Measurements from ENCODE around the gene KIF17.
"Not testable (repeated sequence)": the region's sequence is repeated elsewhere in the genome, so short reads cannot be mapped to it uniquely, and the experiment has no call there.

The KIF17 gene

GRCh38 chr1:20691872-20692271 is 25.9 kb downstream of the KIF17 start:
- DNase-seq (ENCODE audit: low read depth in 4 of 4, low spot score in 1 of 4) = no peak

GRCh38 chr1:20689645-20690056 is 28.2 kb downstream of the KIF17 start:
- no peak for DNase-seq (ENCODE audit: low read depth in 4 of 4, low spot score in 1 of 4)

DNA sequence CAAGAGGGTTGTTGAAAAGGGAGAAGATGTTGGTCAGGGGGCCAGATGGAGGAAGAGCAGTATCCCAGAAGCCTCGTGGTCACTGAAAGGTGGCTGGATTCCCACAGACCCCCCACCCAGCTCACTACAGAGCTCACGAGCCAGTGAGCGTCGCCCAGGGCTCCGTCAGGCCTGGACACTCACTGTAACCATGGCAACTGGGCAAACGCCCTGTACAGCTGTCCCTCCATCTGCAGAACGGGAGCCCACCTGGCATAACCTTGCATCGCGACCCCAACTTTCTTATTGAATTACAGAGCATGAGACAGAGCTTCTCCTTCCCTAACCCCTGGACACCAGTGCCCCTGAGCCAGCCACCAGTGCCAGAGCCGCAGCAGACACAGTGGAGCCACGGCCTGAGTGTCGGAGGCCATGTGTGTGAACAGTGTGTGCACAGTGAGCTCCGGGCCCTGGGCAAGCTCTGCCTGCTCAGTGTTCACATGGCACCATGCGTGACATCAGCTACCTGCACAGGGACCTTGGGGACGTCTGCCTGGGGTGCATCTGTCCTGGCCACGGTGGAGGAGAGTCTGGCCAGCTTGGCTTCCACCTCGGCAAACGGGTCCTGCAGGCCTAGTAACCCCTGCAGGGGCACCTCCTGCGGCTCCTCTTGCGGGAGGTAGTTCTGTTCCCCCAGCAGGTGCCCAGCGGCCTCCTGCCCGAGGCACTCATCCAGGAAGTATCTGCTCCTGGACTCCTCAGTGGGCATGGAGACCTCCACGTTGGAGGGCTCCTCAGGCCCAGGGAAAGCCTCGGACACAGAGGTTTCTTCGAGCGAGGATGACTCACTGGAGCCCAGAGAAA is 30.7 kb downstream of the KIF17 start:
- DNase-seq (ENCODE audit: low read depth in 4 of 4, low spot score in 1 of 4) = no peak

- no peak for DNase-seq (ENCODE audit: low read depth in 4 of 4, low spot score in 1 of 4)
Observed at GRCh38 chr1:20685741-20686140, 32.1 kb downstream of the KIF17 start.

GRCh38 chr1:20685099-20685662 is 32.6 kb downstream of the KIF17 start:
- DNase-seq (ENCODE audit: low read depth in 4 of 4, low spot score in 1 of 4) = no peak

DNA sequence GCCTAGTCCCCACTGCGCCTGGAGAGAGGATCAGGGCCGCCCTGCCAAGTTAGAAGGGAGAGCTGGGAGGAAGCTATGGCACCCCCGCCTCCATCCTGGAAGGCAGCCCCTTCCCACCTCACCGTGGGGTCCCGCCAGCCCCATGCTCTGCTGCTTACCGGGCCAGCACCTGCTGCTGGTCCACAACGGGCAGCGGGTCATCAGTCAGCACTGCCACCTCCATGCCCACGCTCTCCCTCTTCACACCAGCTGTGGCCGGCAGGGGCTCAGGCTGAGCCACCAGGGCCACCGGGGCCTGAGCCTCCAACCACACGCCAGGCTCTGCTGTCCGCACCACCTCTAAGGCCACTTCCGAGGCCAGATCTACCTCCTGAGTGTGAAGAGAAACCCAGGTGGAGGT is 33.2 kb downstream of the KIF17 start:
- no peak for DNase-seq (ENCODE audit: low read depth in 4 of 4, low spot score in 1 of 4)

DNA sequence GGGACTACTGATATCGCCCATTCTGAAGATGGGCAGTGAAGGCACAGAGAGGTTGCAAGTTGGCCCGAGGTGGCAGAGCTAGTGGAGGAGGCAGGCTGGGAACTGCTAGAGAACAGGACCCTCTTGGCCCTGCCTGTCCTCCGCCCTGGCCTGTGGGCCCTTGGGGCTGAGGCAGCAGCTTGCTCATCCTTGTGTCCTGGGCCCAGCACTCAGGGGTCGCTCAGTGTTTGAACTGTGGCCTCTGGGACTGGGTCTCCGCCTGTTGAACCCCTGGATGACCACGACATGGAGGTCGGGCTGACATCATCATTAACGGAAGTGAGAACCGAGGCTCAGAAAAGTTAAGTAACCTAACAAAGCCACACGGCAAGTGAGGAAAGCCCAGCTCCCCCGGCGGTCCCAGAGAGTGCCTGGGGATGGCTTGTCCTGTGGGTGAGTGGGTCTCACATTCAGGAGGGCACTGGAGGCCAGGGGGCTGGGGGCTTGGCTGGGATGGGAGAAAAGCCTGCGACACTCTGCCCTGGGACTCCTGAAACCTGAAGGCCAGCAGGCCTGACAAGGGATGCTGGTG is 33.7 kb downstream of the KIF17 start:
- no peak for DNase-seq (ENCODE audit: low read depth in 4 of 4, low spot score in 1 of 4)

- DNase-seq (ENCODE audit: low read depth in 4 of 4, low spot score in 1 of 4) = no peak
Observed at GRCh38 chr1:20683614-20684013, 34.2 kb downstream of the KIF17 start.

GRCh38 chr1:20682571-20683236 is 35.1 kb downstream of the KIF17 start:
- DNase-seq (ENCODE audit: low read depth in 4 of 4, low spot score in 1 of 4) = no peak

DNA sequence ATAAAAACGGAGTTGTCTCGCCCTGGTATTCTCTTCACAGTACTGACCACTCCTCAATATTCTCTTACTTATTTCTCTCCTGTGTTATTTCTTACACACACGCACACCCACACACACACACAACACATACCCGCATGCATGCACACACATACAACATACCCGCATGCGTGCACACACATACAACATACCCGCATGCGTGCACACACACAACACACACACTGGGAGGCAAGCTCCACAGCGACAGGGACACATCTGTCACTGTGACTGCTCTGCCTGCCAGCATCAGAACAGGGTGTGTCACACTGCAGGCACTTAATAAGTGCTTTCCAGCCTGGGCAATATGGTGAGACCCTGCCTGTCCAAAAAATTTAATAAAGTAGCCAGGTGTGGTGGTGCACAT is 35.8 kb downstream of the KIF17 start:
- no peak for DNase-seq (ENCODE audit: low read depth in 4 of 4, low spot score in 1 of 4)

DNA sequence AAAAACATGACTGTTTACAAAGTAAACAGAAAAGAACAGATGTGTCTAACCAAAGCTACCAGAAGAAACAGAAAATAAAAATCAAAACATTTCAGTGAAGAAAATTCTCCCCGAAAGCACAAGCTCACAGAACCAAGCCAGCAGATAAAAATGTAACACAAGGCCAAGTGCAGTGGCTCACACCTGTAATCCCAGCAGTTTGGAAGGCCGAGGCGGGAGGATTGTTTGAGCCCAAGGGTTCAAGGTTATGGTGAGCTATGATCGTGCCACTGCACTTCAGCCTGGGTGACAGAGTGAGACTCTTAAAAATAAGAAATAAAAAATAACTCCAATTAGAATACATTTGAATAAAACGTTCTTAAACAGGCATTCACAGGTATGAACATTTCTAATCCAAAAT is 37.5 kb downstream of the KIF17 start:
- DNase-seq (ENCODE audit: low read depth in 4 of 4, low spot score in 1 of 4) = no peak

DNA sequence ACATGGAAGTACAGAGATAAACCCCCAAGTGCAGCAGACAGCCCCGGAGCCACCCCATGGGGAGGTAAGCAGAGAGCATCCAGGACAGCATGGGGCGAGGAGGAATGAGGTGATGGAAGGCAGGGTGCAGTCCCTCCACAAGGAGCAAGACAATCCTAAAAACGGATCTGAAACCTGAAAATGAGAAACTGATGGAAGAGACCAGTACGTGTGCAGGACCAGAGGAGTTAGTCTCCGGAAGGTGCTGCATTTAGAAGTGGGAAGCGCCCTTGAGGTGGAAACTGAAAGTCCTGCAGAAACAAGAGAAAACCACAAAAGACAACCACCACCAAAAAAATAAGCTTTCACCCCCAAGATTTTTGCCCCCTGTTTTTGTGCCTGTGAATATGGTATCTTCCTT is 39.2 kb downstream of the KIF17 start:
- DNase-seq (ENCODE audit: low read depth in 4 of 4, low spot score in 1 of 4) = no peak

DNA sequence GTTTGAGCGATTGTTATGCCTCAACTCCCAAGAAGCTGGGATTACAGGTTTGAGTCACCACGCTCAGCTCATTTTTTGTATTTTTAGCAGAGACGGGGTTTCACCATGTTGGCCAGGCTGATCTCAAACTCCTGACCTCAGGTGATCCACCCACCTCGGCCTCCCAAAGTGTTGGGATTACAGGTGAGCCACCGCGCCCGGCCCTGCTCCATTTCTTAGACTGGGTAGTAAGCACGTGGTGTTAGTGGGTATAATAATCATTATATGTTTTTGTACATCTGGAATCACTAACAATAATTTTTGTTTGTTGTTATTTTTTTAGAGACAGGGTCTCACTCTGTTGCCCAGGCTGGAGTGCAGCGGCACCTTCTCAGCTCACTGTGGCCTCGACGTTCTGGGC is 44.2 kb downstream of the KIF17 start:
- DNase-seq (ENCODE audit: low read depth in 4 of 4, low spot score in 1 of 4) = not testable (repeated sequence)

DNA sequence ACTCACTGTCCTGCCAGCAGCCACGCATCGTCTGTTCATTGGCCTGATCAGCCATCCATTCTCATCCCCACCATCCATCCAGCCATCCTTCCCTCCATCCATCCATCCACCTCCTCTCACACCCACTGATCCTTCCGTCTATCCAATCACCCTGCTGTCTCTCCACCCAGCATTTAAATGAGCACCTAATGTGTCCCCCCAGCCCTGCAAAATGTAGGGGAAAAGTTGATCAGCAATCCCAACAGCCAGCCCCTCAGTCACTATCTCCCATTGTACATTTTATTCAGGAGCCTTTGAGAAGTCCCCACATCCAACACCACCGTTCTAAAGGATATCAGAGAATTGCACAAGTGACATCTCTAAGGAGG is 45.6 kb downstream of the KIF17 start:
- no peak for DNase-seq (ENCODE audit: low read depth in 4 of 4, low spot score in 1 of 4)

DNA sequence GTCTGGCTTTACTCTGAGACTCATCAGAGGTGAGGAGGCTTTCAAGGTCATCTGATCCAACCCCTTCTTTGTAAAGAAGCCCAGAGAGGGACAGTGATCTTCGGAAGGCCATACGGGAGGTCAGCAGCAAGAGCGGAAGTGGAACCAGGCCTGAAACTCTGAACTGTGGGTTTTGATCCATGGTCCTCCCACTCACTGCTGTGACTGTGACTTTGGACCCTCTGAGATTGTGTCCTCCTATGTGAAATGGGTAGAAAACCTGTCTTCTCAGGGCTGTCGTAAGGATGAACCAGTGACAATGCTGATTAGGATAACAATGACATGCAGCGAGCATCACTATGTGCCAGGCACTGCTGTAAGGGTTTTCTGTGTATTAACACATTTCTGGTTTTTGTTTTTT is 46.9 kb downstream of the KIF17 start:
- no peak for DNase-seq (ENCODE audit: low read depth in 4 of 4, low spot score in 1 of 4)

DNA sequence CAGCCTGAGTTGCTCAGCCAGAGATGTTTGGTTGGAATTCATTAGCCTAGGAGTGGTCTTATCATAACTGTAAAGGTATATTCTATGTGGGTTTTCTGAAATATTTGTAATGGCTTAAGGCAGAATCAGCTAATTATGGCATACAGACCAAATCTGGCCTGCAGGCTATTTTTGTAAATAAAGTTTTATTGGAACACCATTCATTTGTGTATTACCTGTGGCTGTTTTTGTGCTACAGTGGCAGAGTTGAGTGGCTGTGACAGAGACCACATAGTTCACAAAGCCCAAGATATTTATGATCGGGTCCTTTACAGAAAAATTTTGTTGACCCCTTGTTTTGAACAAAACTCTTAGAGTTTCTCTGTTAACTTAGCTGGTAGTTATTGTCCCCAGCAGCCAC is 49.2 kb downstream of the KIF17 start:
- DNase-seq (ENCODE audit: low read depth in 4 of 4, low spot score in 1 of 4) = no peak

DNA sequence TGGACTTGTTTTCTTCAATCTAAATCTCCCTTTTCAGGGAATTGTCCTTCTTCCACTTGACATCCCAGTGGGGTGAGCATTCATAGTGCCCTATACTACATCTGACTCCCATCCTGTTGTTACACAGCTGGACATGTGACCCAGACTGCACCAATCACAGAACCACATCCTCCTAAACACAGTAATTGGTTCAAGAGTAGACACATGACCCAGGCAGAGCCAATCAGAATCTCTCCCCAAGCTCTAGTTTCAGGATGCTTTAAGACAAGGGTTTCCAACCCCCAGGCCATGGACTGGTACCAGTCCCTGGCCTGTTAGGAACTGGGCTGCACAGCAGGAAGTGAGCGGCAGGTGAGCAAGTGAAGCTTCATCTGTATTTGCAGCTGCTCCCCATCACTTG is 51.0 kb downstream of the KIF17 start:
- no peak for DNase-seq (ENCODE audit: low read depth in 4 of 4, low spot score in 1 of 4)

- DNase-seq (ENCODE audit: low read depth in 4 of 4, low spot score in 1 of 4) = no peak
Observed at GRCh38 chr1:20666146-20666545, 51.7 kb downstream of the KIF17 start.

GRCh38 chr1:20665726-20666125 is 52.1 kb downstream of the KIF17 start:
- no peak for DNase-seq (ENCODE audit: low read depth in 4 of 4, low spot score in 1 of 4)

DNA sequence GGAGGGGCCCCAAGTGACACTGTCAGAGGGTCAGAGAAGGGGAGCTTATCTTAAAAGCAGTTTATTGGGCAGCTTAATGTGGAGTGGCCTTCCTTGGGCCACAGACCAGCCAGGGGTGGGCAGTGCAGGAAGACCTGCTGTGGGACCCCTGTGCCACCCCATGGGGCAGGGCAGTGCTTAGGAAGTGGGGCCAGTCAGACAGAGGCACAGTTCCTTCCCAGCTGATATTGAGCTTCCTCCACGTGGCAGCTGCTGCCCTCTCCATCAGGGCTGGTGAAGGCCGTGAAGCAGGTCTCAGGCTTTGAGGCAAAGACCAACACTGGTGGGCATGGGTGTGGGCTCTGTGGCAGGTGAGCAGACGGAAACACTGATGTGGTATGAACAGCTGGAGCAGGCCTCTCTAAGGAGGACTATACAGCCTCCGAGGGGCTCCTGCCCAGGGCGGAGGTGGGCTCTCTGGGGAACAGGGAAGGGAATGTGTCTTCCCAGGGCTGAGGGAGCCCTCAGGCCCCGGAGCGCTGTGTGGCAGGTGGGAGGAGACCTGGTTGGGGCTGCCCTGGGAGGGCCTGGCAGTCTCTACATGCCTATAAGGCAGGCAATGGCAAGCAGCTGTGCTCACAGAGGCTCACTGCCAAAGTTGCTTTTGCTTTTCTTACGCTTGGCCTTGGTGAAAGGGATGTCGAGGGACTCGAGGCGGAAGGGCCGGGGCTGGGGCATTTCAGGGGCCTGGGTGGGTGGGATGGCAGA is 53.7 kb downstream of the KIF17 start:
- no peak for DNase-seq (ENCODE audit: low read depth in 4 of 4, low spot score in 1 of 4)

DNA sequence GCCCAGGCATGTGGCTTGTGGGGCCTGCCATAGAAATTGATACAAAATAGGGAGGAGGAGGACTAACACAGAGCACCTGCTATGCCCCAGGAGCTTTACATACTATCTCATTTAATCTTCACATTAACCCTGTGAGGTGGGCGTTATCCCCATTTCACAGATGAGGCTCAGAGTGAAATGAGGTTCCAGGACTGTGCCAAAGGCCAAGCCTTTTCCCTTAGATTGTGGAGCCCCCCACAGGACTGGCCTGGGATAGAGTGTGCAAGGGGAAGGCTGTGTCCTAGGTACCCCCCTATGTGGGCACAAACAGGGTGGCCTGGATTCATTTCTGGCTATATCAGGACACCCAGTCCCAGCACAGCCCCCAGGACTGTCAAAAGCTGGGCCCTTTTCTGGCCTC is 54.4 kb downstream of the KIF17 start:
- DNase-seq (ENCODE audit: low read depth in 4 of 4, low spot score in 1 of 4) = no peak

DNA sequence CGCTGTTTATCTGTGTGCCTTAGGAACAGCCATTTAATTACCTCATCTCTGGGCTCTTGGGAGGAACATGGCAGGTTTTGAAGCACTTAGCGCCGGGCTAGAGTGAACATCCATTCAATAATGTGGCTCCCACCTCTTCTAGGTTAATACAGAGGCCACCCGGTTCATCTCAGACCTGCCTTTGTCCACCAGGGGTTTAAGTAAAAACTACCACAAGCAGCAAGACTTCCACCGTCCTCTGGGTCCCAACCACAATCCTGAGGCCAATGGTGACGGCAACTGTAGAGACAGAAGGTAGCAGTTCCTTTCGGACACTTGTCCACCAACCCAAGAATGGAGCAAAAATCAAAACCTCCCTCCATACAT is 55.7 kb downstream of the KIF17 start:
- DNase-seq (ENCODE audit: low read depth in 4 of 4, low spot score in 1 of 4) = no peak
